ENCODE results near the gene PYGO2. TPM values are rescaled to one million over a fixed set of nuclear protein-coding genes. Genes with fewer than 3 reads are reported as not detected.

PYGO2 gene
- total RNA-seq, 2 experiments from 2014 or later, result 30.3 to 32.8 TPM

GRCh38 chr1:155009742-155010141 is 48.2 kb upstream of the PYGO2 start:
- Histone ChIP-seq H3K4me3 (ENCODE audit: low read length) (peak overlapping the region; percentile 89), H3K27ac (ENCODE audit: low read depth in 1 of 2, low read length in 2 of 2) (peak overlapping the region; percentile 87 to 88), H3K4me1 (ENCODE audit: insufficient read depth, low read length) (peaks cover 99% of the 10 kb centered on the region), H3K9me3 (ENCODE audit: control insufficient read depth in 1 of 2, insufficient read depth in 1 of 2, low read length in 2 of 2) (no peaks in the 10 kb centered on the region), H3K36me3 (ENCODE audit: insufficient read depth, low read length) (peaks cover 28% of the 10 kb centered on the region), H3K27me3 (ENCODE audit: control insufficient read depth in 1 of 2, insufficient read depth in 2 of 2, low read length in 2 of 2) (no peaks in the 10 kb centered on the region)
- DNase-seq (no peak), ATAC-seq (ENCODE audit: poor library complexity) (no peak)
- POLR2A ChIA-PET, result interaction anchor here (1.3 to 10.7 kb wide), 4 partner anchors 10 to 48 kb away, joined by 3 to 189 read pairs (median 9); partner anchors contain the start of genes FLAD1, PYGO2 and ZBTB7B
- Mint-ChIP-seq H3K4me1 (ENCODE audit: low read depth) (peaks cover 86% of the 10 kb centered on the region), H3K27ac (peak overlapping the region; percentile 92), H3K9me3 (no peaks in the 10 kb centered on the region), H3K36me3 (ENCODE audit: low read depth) (peaks cover 35% of the 10 kb centered on the region), H3K27me3 (no peaks in the 10 kb centered on the region), H3K4me3 (peak overlapping the region; percentile 91)
- CTCF ChIA-PET, result interaction anchor here (1.3 to 2.5 kb wide), 2 partner anchors 11 to 73 kb away, joined by 4 to 12 read pairs; partner anchors contain the start of gene PMVK
- intact Hi-C loops (cut with DNase I, micrococcal nuclease), result no loop called here
- no peak for TF ChIP-seq CTCF (IDR thresholded peaks at IDR 0.05)

- H3K4me3 ChIP-seq (ENCODE audit: low read length), result peak overlapping the region; percentile 89
- peaks cover 23% of the 10 kb centered on the region for H3K36me3 ChIP-seq (ENCODE audit: insufficient read depth, low read length)
- ChIA-PET POLR2A (interaction anchor here (1.0 to 10.7 kb wide), 5 partner anchors 9 to 54 kb away, joined by 4 to 189 read pairs (median 14); partner anchors contain the start of genes FLAD1, PBXIP1, PYGO2 and ZBTB7B), CTCF (interaction anchor here (1.3 to 4.0 kb wide), 3 partner anchors 8 to 73 kb away, joined by 4 to 31 read pairs (median 12); partner anchors contain the start of gene PMVK)
- no peaks in the 10 kb centered on the region for H3K27me3 ChIP-seq (ENCODE audit: control insufficient read depth in 1 of 2, insufficient read depth in 2 of 2, low read length in 2 of 2)
- peak overlapping the region; percentile 92 for H3K27ac Mint-ChIP-seq
- H3K36me3 Mint-ChIP-seq (ENCODE audit: low read depth), result peaks cover 37% of the 10 kb centered on the region
- H3K4me1 Mint-ChIP-seq (ENCODE audit: low read depth), result peaks cover 87% of the 10 kb centered on the region
- peaks cover 99% of the 10 kb centered on the region for H3K4me1 ChIP-seq (ENCODE audit: insufficient read depth, low read length)
- peak in 3 of 14 experiments; percentile 41 to 52 (median 47) for DNase-seq
- ATAC-seq (ENCODE audit: poor library complexity), result no peak
- no peaks in the 10 kb centered on the region for H3K9me3 ChIP-seq (ENCODE audit: control insufficient read depth in 1 of 2, insufficient read depth in 1 of 2, low read length in 2 of 2)
- H3K27ac ChIP-seq (ENCODE audit: low read depth in 1 of 2, low read length in 2 of 2), result peak overlapping the region; percentile 87 to 88
- peak overlapping the region; percentile 91 for H3K4me3 Mint-ChIP-seq
- no peak for TF ChIP-seq CTCF (IDR thresholded peaks at IDR 0.05)
- H3K27me3 Mint-ChIP-seq, result no peaks in the 10 kb centered on the region
- no peaks in the 10 kb centered on the region for H3K9me3 Mint-ChIP-seq
- intact Hi-C loops (cut with DNase I, micrococcal nuclease), result no loop called here
These were observed 47.7 kb upstream of the PYGO2 start for GRCh38 chr1:155009221-155009711.

GRCh38 chr1:155008015-155008941 is 46.7 kb upstream of the PYGO2 start:
- Mint-ChIP-seq H3K9me3 (no peaks in the 10 kb centered on the region), H3K27me3 (no peaks in the 10 kb centered on the region), H3K4me3 (peak overlapping the region; percentile 91), H3K36me3 (ENCODE audit: low read depth) (peaks cover 31% of the 10 kb centered on the region), H3K27ac (peak overlapping the region; percentile 92), H3K4me1 (ENCODE audit: low read depth) (peaks cover 85% of the 10 kb centered on the region)
- Histone ChIP-seq H3K4me3 (ENCODE audit: low read length) (peak overlapping the region; percentile 89), H3K4me1 (ENCODE audit: insufficient read depth, low read length) (peaks cover 95% of the 10 kb centered on the region), H3K27ac (ENCODE audit: low read depth in 1 of 2, low read length in 2 of 2) (peak overlapping the region; percentile 87 to 88), H3K36me3 (ENCODE audit: insufficient read depth, low read length) (peaks cover 18% of the 10 kb centered on the region), H3K9me3 (ENCODE audit: control insufficient read depth in 1 of 2, insufficient read depth in 1 of 2, low read length in 2 of 2) (no peaks in the 10 kb centered on the region), H3K27me3 (ENCODE audit: control insufficient read depth in 1 of 2, insufficient read depth in 2 of 2, low read length in 2 of 2) (no peaks in the 10 kb centered on the region)
- ChIA-PET CTCF (interaction anchor here (1.3 to 4.0 kb wide), 4 partner anchors 9 to 72 kb away, joined by 4 to 31 read pairs (median 8); partner anchors contain the start of gene PMVK), POLR2A (interaction anchor here (1.0 to 10.7 kb wide), 9 partner anchors 8 to 71 kb away, joined by 3 to 189 read pairs (median 14); partner anchors contain the start of genes ADAM15, CKS1B, FLAD1 and PBXIP1)
- intact Hi-C loops (cut with DNase I, micrococcal nuclease), result no loop called here
- peak in 4 of 14 experiments; percentile 44 to 71 (median 50) for DNase-seq
- no peak for TF ChIP-seq CTCF (IDR thresholded peaks at IDR 0.05)
- peak; percentile 4 for ATAC-seq (ENCODE audit: poor library complexity)
